SJSA1 (cell line): ENCODE data around the gene ONECUT3. TPM values are rescaled to one million over a fixed set of nuclear protein-coding genes. Genes with fewer than 3 reads are reported as not detected.

Experiments used
- DNase-seq, 2 experiments: peaks; one replicate each; pipeline ENCODE4 v3.0.0-alpha.2; 2015 to 2020; ENCODE audit warnings: low spot score in 2 of 2, low read depth in 1 of 2
- H3K27ac ChIP-seq: fragments of 250-450 bp; sonication (Bioruptor Pico); 2 replicates; pipeline ENCODE4 v1.5.1; 2020; ENCODE audit warnings: mild to moderate bottlenecking, moderate library complexity
- H3K27me3 ChIP-seq: fragments of 250-450 bp; sonication (Bioruptor Pico); replicated peaks from 2 replicates; pipeline ENCODE4 v1.5.1; 2020; ENCODE audit warnings: mild to moderate bottlenecking, moderate library complexity
- H3K36me3 ChIP-seq: fragments of 250-450 bp; sonication (Bioruptor Pico); 2 replicates; pipeline ENCODE4 v1.5.1; 2020; ENCODE audit warnings: mild to moderate bottlenecking
- H3K4me1 ChIP-seq: fragments of 250-450 bp; sonication (Bioruptor Pico); replicated peaks from 2 replicates; pipeline ENCODE4 v1.6.1; 2021; ENCODE audit warnings: mild to moderate bottlenecking
- H3K4me3 ChIP-seq: fragments of 250-450 bp; sonication (Bioruptor Pico); 2 replicates; pipeline ENCODE4 v1.5.1; 2020; ENCODE audit warnings: mild to moderate bottlenecking
- H3K9me3 ChIP-seq: fragments of 250-450 bp; sonication (Bioruptor Pico); replicated peaks from 2 replicates; pipeline ENCODE4 v1.5.1; 2020; ENCODE audit warnings: mild to moderate bottlenecking
- total RNA-seq: library from RNA; depleted of rRNA; stranded (reverse); fragments of >200 nt; shearing (Covaris generic); gene quantifications from 2 replicates; pipeline ENCODE4 v1.2.3, GENCODE V29; 2014

Gene ONECUT3
- total RNA-seq, 1 experiment from 2014 or later: not detected

DNA sequence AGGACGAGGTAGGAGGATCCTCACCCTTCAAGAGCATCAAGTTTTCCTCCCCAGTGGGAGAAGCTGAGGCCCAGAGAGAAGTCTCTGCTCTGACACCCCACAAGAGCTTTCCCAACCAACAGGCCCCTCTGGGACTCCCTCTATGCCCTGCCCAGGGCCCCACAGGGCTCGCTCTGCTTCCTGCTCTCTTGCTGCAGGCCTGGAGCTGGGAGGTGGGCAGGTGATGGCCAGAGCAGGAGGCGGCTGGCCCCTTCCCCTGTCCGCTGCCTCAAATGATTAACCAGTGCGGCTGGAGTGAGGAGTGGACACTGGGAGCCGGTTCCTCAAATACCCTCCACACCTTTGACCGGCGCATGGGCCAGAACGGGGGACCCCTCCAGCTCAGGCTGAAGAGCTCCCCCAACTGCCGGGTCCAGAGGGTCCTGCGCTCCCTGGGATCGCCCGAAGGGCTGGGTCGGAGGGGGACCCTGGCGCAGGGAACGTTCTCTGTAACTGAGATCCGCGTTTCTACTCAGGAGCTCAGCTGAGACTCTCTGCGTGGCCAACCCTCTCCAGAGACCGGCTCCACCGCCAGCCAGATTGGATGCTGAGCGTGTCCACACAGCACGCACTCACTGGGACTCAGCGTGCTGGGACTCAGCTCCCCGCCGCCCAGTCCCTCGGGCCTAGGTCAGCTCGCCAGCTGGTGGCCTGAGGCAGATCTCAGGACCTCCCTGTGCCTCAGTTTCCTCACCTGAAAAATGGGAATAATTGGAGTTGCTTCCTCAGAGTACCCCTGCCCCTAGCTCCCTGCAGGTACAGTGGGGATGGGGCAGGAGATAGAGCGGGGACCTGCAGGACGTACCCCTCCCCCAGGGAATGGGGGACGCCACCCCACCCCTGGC, 6.7 kb upstream of the ONECUT3 start:
- no peaks in the 10 kb centered on the region for H3K36me3 ChIP-seq
- peaks cover 38% of the 10 kb centered on the region for H3K4me1 ChIP-seq
- H3K9me3 ChIP-seq: no peaks in the 10 kb centered on the region
- H3K27ac ChIP-seq: no peak overlapping the region
- no peak overlapping the region for H3K4me3 ChIP-seq
- no peak for DNase-seq
- H3K27me3 ChIP-seq: peaks cover 82% of the 10 kb centered on the region

GRCh38 chr19:1747285-1748114, 5.8 kb upstream of the ONECUT3 start:
- H3K4me3 ChIP-seq: no peak overlapping the region
- peaks cover 83% of the 10 kb centered on the region for H3K27me3 ChIP-seq
- DNase-seq: peak; percentile 69 to 84
- no peaks in the 10 kb centered on the region for H3K9me3 ChIP-seq
- H3K27ac ChIP-seq: no peak overlapping the region
- H3K4me1 ChIP-seq: peaks cover 38% of the 10 kb centered on the region
- H3K36me3 ChIP-seq: no peaks in the 10 kb centered on the region

- Histone ChIP-seq H3K4me1 (peaks cover 38% of the 10 kb centered on the region), H3K9me3 (no peaks in the 10 kb centered on the region), H3K36me3 (no peaks in the 10 kb centered on the region), H3K27me3 (peaks cover 84% of the 10 kb centered on the region), H3K27ac (no peak overlapping the region), H3K4me3 (no peak overlapping the region)
- DNase-seq: no peak
Observed at GRCh38 chr19:1748115-1748872, 5.0 kb upstream of the ONECUT3 start.

DNA sequence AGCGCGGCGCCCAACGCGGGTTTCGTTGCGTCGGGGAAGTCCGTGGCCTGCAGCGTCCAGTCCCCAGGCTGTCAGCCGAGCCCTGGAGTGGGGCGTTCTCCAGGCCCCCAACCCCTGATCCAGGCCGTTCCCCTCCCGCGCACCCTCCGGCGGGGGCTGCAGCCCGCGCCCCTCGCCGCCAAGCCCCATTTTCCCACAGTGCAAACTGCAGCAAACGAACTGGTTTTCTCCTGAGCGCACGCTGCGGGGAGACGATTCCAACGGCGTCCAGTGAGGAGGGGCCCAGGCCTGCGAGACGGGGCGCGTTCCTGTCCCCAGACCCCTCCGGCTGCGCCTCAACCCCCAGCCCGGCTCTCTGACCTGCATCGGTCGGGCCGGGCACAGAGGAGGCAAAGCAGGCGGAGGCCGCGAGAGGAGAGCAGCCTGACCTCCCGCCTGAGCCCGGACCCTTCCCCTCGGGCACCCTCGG, 4.4 kb upstream of the ONECUT3 start:
- DNase-seq: no peak
- Histone ChIP-seq H3K27me3 (peaks cover 83% of the 10 kb centered on the region), H3K36me3 (no peaks in the 10 kb centered on the region), H3K9me3 (no peaks in the 10 kb centered on the region), H3K27ac (no peak overlapping the region), H3K4me3 (no peak overlapping the region), H3K4me1 (peaks cover 38% of the 10 kb centered on the region)

DNA sequence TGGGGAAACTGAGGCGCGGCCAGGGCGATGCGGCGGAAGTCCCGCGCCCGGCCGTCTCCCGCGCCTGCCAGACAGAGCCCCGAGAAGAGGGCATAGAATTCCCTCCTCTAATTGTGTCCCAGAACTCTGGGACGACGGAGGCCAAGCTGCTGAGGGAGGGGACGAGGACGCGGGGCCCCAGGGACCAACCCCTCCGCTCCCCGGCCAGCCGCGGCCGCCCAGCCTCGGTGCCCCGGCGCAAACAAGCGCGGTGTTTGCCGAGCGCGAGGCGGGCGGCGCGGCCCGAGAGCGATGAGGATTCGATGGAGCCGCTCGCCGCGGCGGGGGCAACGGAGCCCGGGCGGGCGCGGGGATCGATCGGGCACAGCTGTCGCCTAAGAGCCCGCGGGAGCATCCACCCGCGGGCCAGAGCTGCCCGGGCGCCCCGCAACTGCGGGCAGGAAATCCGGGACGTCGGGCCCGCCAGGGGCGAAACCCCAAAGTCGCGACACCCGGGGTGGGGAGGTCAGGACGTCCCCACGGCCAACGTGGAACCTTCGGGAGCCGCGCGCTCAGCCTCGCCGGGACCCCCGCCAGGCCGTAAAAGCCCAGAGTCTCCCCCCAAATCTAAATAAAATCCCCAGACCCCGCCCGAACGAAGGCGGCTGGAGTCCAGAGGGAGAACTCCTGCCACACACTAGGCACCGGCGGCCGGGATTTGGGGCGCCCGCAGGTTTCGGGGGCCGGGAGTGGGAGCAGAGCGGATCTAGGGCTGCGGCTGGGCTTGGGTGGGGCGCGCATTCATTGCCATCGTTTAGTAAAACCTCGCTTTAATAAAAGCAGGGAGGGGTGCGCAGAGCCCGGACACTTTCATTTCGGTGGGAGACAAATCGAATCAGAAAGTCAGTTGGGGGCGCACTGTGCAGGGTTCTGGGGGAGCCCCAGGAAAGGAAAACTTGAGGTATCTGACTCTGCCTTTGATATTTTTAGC, 3.6 kb upstream of the ONECUT3 start:
- peaks cover 38% of the 10 kb centered on the region for H3K4me1 ChIP-seq
- no peaks in the 10 kb centered on the region for H3K36me3 ChIP-seq
- DNase-seq: no peak
- H3K4me3 ChIP-seq: no peak overlapping the region
- no peak overlapping the region for H3K27ac ChIP-seq
- peaks cover 81% of the 10 kb centered on the region for H3K27me3 ChIP-seq
- no peaks in the 10 kb centered on the region for H3K9me3 ChIP-seq

DNA sequence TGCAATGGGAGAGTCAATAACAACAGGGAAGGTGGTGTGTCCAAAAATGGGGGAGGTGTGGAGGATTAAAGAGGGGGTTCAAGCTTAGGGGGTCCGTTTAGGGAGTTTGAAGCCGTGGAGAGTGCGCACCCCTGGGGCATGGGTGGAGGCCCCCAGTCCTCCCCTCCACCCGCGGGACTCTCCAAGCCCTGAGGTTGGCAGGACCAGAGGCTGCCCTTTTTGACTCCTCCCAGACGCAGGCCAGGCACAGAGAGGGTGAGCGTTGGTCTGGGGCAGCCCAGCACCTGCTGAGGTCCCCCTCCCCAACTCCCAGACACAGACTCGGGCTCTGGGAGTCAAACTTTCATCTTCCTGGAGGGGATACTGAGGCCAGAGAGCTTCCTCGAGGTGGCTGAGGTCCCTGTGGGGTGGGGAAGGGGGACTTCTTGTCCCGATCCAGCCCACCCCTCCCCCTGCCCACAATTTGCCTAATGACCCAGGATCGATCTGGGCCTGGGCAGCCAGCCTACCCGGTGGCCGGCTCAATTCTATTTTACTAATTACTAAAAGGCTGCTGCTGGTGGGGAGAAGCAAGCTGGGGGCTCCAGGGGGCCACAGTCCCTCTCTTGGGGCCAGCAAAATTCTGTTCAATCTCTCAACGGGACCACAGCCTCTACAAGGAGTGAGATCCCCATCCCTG, 2.8 kb upstream of the ONECUT3 start:
- Histone ChIP-seq H3K9me3 (no peaks in the 10 kb centered on the region), H3K4me1 (peaks cover 36% of the 10 kb centered on the region), H3K36me3 (no peaks in the 10 kb centered on the region), H3K4me3 (no peak overlapping the region), H3K27ac (no peak overlapping the region), H3K27me3 (peaks cover 81% of the 10 kb centered on the region)
- no peak for DNase-seq

DNA sequence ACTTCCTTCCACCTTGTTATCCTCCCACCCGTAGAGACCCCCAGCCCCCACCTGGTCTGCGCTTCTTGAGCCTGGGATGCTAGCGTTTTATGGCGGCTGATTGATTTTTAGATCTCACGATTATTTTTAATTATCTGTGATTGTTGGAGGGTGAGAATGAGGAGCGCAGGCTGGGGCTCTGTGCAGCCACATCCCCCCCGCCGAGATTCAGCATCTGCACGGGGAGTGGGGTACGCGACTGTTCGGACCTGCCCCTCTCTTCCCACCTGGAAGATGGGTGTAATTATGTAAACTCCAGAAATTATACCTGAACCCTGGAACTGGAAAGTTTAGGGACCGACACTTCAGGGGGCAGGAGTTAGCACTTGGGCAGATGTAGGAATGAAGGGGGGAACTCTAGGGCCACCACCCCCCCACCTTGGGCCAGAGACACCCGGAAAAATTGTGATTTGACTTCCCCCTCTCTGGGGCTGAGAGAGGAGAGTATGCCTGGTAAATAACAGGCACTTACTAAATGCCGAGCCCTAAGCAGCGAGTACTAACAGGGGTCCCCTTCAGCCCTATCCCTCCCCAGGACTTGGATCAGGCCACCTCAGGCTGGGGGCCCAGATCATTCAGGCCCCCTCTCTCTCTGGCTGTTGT, 1.8 kb upstream of the ONECUT3 start:
- Histone ChIP-seq H3K27me3 (peaks cover 88% of the 10 kb centered on the region), H3K36me3 (no peaks in the 10 kb centered on the region), H3K4me1 (peaks cover 32% of the 10 kb centered on the region)

DNA sequence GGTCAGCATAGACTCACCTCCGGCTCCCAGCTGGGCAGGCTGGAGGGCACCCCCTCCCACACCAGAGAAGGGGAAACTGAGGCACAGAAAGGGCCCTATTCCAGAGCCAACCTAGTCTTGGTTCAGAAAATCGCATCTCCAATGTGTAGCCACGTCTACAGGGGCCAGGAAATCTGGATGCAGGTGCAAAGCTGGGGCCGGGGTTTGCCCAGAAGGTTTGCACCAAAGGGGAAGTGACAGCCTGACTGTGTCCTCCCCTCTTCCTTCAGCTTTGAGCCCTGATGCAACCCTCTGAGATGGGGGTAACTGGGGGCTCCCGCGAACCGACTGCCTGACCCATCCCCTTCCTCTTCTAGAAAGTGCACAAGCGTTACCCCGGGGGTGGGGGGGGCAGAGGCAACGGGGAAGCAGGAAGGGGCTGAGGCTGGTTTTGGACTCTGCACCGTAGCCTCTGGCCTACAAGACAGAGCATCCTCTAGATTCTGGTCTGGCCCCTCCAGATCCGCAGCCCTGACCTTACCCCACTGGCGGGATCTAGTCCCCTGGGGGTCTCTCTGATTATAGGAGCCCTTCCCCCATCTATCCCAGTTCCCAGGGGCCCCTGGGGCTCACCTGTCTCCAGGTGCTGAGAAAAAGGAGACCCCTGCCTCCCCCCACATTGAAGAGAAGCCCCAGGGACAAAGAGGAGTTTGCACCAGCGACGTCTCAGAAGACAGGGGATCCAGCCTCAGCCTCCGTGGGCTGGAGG, 1.1 kb upstream of the ONECUT3 start:
- DNase-seq: no peak
- Histone ChIP-seq H3K36me3 (no peaks in the 10 kb centered on the region), H3K4me1 (peaks cover 25% of the 10 kb centered on the region), H3K27me3 (peaks cover 89% of the 10 kb centered on the region), H3K9me3 (no peaks in the 10 kb centered on the region; the same call in 1 of the 2 replicates), H3K4me3 (no peak overlapping the region), H3K27ac (no peak overlapping the region)

More for the DNA sequence above, 1.8 kb upstream of the ONECUT3 start:
- no peak overlapping the region for H3K4me3 ChIP-seq
- DNase-seq: no peak
- no peaks in the 10 kb centered on the region; the same call in 1 of the 2 replicates for H3K9me3 ChIP-seq
- no peak overlapping the region for H3K27ac ChIP-seq

GRCh38 chr19:1754018-1754635, 821 bp downstream of the ONECUT3 start:
- DNase-seq: no peak
- Histone ChIP-seq H3K9me3 (no peaks in the 10 kb centered on the region; the same call in 1 of the 2 replicates), H3K27ac (no peak overlapping the region), H3K36me3 (no peaks in the 10 kb centered on the region), H3K27me3 (peaks cover 89% of the 10 kb centered on the region), H3K4me3 (no peak overlapping the region), H3K4me1 (peaks cover 6% of the 10 kb centered on the region)

DNA sequence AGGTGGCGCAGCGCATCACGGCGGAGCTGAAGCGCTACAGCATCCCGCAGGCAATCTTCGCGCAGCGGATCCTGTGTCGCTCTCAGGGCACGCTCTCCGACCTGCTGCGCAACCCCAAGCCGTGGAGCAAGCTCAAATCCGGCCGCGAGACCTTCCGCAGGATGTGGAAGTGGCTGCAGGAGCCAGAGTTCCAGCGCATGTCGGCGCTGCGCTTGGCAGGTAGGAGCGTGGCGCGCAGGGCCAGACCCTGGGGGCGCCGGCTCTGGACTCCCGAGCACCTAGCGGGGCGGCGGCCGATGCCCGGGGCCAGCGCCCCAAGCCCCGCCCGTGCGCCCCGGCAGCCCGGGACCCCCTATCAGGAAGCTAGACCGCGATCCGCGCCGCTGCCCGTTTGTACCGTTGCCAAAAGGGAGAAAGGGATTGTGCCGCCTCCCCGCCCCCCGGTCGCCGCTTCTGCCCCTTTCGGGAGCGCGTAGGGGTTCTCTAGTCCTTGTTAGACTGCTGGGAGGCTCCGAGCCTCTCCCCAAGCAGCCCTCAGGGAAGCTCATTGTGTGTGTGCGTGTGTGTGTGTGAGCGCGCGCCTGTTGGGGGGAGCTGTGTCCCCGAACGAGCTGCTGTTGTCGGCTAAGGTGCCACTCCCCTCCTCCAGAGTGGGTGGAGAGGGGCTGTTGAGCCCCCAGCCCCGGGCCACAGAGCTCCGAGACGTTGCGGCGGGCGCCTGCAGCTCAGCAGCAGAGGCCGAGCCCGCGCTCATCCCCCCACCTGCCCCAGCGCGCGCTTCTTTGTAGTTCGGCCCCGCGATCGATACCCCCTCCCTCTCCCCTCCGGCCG, 1.5 kb downstream of the ONECUT3 start:
- no peaks in the 10 kb centered on the region for H3K4me1 ChIP-seq
- peaks cover 89% of the 10 kb centered on the region for H3K27me3 ChIP-seq
- H3K27ac ChIP-seq: no peak overlapping the region
- no peaks in the 10 kb centered on the region; the same call in 1 of the 2 replicates for H3K9me3 ChIP-seq
- no peaks in the 10 kb centered on the region for H3K36me3 ChIP-seq
- DNase-seq: no peak
- no peak overlapping the region for H3K4me3 ChIP-seq
